ENCODE data around the gene CDKN2AIPNL. TPM values are rescaled to one million over a fixed set of nuclear protein-coding genes. Genes with fewer than 3 reads are reported as not detected.

CDKN2AIPNL gene
- total RNA-seq, 2 experiments from 2014 or later, result 28.0 to 33.8 TPM

DNA sequence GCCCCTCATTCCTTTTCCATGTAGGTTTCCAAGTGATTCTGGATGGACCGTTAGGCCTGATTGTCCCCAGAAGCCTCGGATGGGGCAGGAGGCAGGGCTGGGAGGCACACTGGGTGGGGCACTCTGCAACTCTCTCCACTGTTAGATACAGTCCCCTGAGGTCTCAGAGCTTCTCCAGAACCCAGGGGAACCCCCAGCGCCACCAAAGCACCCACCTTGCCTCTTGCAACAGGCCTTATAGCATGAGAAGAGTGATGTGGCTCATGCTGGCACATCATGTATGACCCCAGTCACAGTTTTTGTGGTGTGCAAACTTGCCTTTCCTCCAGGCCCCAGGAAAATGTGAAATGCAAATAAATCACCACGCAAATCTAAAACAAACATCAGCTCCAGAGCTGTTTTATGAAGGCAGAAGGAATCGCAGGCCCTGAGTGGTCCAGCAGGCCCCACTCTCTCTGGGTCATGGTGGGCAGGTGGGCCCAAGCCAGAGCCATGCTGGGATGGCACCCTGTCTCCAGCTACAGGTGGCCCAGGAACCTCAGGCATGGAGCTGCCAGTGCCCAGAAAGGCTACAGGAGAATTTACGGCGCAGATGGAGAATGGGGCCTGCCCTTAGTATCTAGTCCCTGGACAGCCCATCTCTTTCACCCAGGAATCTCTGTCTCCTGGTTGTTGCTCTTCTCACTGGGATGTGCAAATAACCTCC, 36.3 kb upstream of the CDKN2AIPNL start:
- no peak for ATAC-seq
- H3K27me3 Mint-ChIP-seq, result no peaks in the 10 kb centered on the region
- CTCF ChIA-PET, result interaction anchor here (0.8 kb wide), 1 partner anchor 33 kb away, joined by 5 read pairs; no protein-coding TSS in a partner anchor
- no peaks in the 10 kb centered on the region for H3K9me3 Mint-ChIP-seq (ENCODE audit: low read depth)
- no peak overlapping the region for H3K27ac Mint-ChIP-seq
- H3K4me3 Mint-ChIP-seq, result no peak overlapping the region
- H3K36me3 Mint-ChIP-seq, result no peaks in the 10 kb centered on the region
- peaks cover 5% of the 10 kb centered on the region for H3K4me1 Mint-ChIP-seq
- no peak for DNase-seq

- Mint-ChIP-seq H3K27me3 (no peaks in the 10 kb centered on the region), H3K9me3 (ENCODE audit: low read depth) (no peaks in the 10 kb centered on the region), H3K4me1 (peaks cover 5% of the 10 kb centered on the region), H3K27ac (no peak overlapping the region), H3K4me3 (no peak overlapping the region), H3K36me3 (no peaks in the 10 kb centered on the region)
- ATAC-seq, result no peak
- DNase-seq, result no peak
- CTCF ChIA-PET, result no interaction called here
Observed at GRCh38 chr5:134446938-134447337, 35.3 kb upstream of the CDKN2AIPNL start.

- no peaks in the 10 kb centered on the region for H3K36me3 Mint-ChIP-seq
- DNase-seq, result no peak
- ATAC-seq, result no peak
- no peaks in the 10 kb centered on the region for H3K27me3 Mint-ChIP-seq
- H3K27ac Mint-ChIP-seq, result no peak overlapping the region
- no peak overlapping the region for H3K4me3 Mint-ChIP-seq
- no peaks in the 10 kb centered on the region for H3K9me3 Mint-ChIP-seq (ENCODE audit: low read depth)
- peaks cover 5% of the 10 kb centered on the region for H3K4me1 Mint-ChIP-seq
- CTCF ChIA-PET, result no interaction called here
Observed at GRCh38 chr5:134445856-134446818, 34.5 kb upstream of the CDKN2AIPNL start.

DNA sequence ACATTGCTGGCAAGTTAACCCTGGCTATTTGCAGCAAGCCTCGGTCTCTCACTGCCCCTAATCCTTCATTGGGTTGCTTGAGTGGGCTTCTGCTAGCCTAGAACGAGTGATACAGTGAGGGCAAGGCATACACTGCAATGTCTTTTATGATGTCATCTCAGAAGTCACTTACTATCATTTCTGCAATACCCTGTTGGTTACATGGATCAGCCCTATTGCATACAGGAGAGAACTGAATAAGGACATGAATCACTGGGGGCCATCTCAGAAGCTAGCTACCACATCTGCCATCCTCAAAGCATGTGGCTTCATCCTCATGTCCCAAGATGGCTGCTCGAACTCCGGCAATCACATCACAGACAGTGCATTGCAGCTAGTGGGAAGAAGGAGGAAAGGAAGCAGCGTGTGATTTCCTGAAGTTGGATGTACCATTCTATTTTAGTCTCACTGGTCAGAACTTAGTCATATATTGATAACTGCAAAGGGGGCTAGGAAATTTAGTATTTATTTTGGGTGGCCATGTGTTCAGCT, 33.3 kb upstream of the CDKN2AIPNL start:
- no peaks in the 10 kb centered on the region for H3K36me3 Mint-ChIP-seq
- H3K27ac Mint-ChIP-seq, result no peak overlapping the region
- peaks cover 1% of the 10 kb centered on the region for H3K4me1 Mint-ChIP-seq
- H3K4me3 Mint-ChIP-seq, result no peak overlapping the region
- H3K9me3 Mint-ChIP-seq (ENCODE audit: low read depth), result no peaks in the 10 kb centered on the region
- CTCF ChIA-PET, result interaction anchor here (1.0 kb wide), 1 partner anchor 33 kb away, joined by 3 read pairs; the partner anchor contains the start of gene CDKN2AIPNL
- H3K27me3 Mint-ChIP-seq, result no peaks in the 10 kb centered on the region
- ATAC-seq (no peak), DNase-seq (no peak)

DNA sequence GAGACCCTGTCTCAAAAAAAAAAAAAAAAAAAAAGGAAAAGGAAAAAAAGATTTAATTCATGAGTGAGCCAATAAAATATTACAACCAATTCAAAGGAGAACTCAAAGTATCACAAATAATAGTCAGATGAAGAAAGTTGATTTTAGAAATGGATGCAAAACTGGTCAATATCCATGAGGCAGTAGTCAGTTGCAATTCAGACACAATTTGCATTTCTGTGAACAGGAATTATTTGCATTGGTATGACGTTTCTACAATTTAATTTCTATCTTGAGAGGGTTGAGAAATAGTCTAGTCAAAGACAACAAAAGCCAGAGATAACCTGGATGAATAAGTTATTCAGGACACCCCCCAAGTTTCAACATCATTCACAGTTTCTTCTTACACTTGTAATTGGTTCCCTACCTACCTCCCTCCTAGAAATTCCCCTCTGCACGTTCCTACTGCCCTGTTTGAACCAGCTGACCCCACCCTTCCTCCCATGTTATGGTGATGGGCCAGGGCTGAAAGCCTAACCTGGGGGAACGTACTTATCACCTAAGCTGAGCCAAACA, 28.6 kb upstream of the CDKN2AIPNL start:
- CTCF ChIA-PET, result no interaction called here
- Mint-ChIP-seq H3K9me3 (ENCODE audit: low read depth) (no peaks in the 10 kb centered on the region), H3K27ac (no peak overlapping the region), H3K36me3 (no peaks in the 10 kb centered on the region), H3K27me3 (no peaks in the 10 kb centered on the region), H3K4me1 (peaks cover 16% of the 10 kb centered on the region), H3K4me3 (no peak overlapping the region)
- ATAC-seq, result no peak
- no peak for DNase-seq

DNA sequence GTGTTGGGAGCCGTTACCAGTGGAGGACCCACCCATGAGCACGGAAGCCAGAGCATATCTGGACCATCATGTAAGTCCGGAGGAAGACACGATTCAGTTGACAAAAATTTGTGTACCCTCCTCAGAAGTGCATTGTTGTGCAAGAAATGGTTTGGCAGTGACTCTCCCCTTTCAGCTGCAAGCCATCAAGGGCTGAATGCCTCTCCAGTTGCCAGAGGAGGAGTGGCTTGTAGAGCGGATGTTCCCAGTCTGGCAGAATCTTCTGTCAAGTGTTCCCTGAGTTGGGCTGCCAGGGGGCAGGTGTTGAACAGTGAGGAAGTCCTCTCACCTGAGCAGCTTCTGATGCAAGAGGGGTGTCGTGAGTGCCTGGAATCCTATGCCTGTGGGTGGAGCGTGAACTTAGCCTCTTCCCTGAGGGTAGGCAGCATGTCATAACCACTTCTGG, 27.6 kb upstream of the CDKN2AIPNL start:
- Mint-ChIP-seq H3K36me3 (no peaks in the 10 kb centered on the region), H3K4me1 (peaks cover 16% of the 10 kb centered on the region), H3K4me3 (no peak overlapping the region), H3K9me3 (ENCODE audit: low read depth) (no peaks in the 10 kb centered on the region), H3K27ac (no peak overlapping the region), H3K27me3 (no peaks in the 10 kb centered on the region)
- DNase-seq (no peak), ATAC-seq (no peak)
- CTCF ChIA-PET, result interaction anchor here (1.0 kb wide), 1 partner anchor 139 kb away, joined by 5 read pairs; no protein-coding TSS in a partner anchor

DNA sequence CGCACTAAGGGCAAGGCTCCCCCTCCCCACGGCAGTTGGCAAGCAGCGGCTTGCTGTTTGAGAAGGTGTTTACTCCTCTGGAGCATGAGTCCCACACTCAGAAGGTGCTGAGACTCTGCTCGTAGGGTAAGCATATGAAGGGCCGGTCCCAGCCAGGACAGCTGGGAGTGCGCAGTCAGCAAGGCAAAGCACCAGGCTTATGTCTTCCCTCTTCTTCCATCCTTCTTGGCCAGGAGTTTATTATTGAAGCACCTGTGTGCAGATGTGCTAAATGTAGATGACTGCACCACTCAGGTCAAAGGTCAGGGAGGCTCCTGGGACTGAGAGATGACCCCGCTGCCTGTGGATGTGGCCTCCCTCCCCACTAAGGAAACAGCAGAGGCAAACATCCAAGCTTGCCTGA, 27.0 kb upstream of the CDKN2AIPNL start:
- H3K9me3 Mint-ChIP-seq (ENCODE audit: low read depth), result no peaks in the 10 kb centered on the region

GRCh38 chr5:134437847-134438581, 26.3 kb upstream of the CDKN2AIPNL start:
- H3K4me1 Mint-ChIP-seq, result peaks cover 22% of the 10 kb centered on the region
- H3K36me3 Mint-ChIP-seq, result no peaks in the 10 kb centered on the region
- DNase-seq, result no peak
- no peaks in the 10 kb centered on the region for H3K9me3 Mint-ChIP-seq (ENCODE audit: low read depth)
- no peaks in the 10 kb centered on the region for H3K27me3 Mint-ChIP-seq
- ATAC-seq, result no peak
- CTCF ChIA-PET, result interaction anchor here (0.6 to 1.0 kb wide), 2 partner anchors 24 to 140 kb away, joined by 3 to 5 read pairs; no protein-coding TSS in a partner anchor
- no peak overlapping the region for H3K4me3 Mint-ChIP-seq
- no peak overlapping the region for H3K27ac Mint-ChIP-seq

More for the DNA sequence above, 27.0 kb upstream of the CDKN2AIPNL start:
- H3K4me3 Mint-ChIP-seq, result no peak overlapping the region
- no peaks in the 10 kb centered on the region for H3K27me3 Mint-ChIP-seq
- H3K36me3 Mint-ChIP-seq, result no peaks in the 10 kb centered on the region
- H3K4me1 Mint-ChIP-seq, result peaks cover 16% of the 10 kb centered on the region
- no peak overlapping the region for H3K27ac Mint-ChIP-seq
- no peak for ATAC-seq
- CTCF ChIA-PET, result interaction anchor here (1.0 kb wide), 1 partner anchor 139 kb away, joined by 5 read pairs; no protein-coding TSS in a partner anchor
- no peak for DNase-seq

GRCh38 chr5:134437340-134437846, 25.7 kb upstream of the CDKN2AIPNL start:
- Mint-ChIP-seq H3K4me1 (peaks cover 28% of the 10 kb centered on the region), H3K27me3 (no peaks in the 10 kb centered on the region), H3K9me3 (ENCODE audit: low read depth) (no peaks in the 10 kb centered on the region), H3K4me3 (no peak overlapping the region), H3K36me3 (no peaks in the 10 kb centered on the region), H3K27ac (peak overlapping the region; percentile 52)
- ATAC-seq (no peak), DNase-seq (no peak)
- CTCF ChIA-PET, result interaction anchor here (0.9 to 1.4 kb wide), 6 partner anchors 10 to 83 kb away, joined by 3 to 5 read pairs (median 4); partner anchors contain the start of gene CDKN2AIPNL

DNA sequence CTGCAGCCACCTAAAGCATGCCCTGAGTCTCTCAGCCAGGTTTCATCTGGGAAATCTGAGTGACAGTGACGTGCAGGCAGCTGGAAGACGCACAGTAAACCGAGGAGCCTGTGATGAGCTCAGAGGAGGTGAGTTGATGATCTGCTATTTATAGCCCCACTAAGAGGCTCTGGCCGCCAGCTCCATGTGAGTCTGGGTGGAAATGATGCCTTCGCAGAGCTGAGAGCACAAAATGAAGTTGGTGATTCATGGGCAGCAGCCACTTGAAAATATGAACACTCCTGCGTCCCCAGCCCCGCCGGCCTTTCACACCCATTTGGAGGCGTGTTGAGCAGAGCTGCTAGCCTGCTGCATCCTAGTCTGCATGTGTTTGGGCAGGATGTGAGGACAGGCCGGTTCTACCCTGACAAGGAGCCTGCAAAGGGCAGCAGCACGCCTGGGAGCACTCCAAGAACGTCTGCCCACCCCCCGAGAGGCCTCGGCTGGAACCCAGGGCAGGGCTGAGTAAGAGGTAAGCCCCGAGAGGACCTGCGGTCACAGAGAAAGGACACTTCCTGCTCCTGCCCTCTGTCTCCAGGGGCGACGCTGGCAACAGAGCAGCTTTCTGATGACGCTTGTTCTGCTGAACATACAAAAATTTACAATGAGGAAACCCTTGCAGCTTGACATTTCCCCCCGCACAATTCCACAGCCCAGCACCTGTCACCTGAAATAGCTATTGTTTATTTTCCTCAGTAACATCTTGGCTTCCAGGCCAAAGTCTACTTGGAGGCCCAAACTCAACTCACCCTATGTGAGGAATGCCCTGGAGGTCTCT, 25.1 kb upstream of the CDKN2AIPNL start:
- CTCF ChIA-PET, result interaction anchor here (0.9 to 1.4 kb wide), 8 partner anchors 9 to 150 kb away, joined by 3 to 5 read pairs (median 4); partner anchors contain the start of gene CDKN2AIPNL
- Mint-ChIP-seq H3K27me3 (peaks cover 2% of the 10 kb centered on the region), H3K4me3 (peak overlapping the region; percentile 13), H3K27ac (peak overlapping the region; percentile 52), H3K9me3 (ENCODE audit: low read depth) (no peaks in the 10 kb centered on the region), H3K36me3 (no peaks in the 10 kb centered on the region), H3K4me1 (peaks cover 28% of the 10 kb centered on the region)
- DNase-seq (peak; percentile 83), ATAC-seq (peak; percentile 88)

DNA sequence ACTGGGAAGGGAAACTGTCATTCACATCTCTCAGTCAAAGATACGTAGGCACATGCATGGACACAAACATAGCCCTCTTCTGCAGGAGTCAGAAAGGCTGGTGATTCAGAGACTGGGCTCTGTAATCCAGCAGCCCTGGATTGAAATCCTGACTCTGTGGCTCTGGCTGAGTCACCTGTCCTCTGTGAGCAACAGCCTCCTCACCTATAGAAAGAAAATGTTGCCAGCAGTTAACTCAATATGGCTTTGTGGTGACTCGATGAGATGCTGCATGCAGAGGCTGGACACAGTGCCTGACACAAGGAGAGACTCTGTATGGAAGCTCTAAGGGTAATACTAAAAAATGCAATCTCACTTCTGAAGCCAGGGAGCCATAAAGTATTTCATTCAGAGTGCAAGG, 23.9 kb upstream of the CDKN2AIPNL start:
- H3K9me3 Mint-ChIP-seq (ENCODE audit: low read depth), result no peaks in the 10 kb centered on the region
- DNase-seq, result no peak
- no peak overlapping the region for H3K4me3 Mint-ChIP-seq
- peaks cover 28% of the 10 kb centered on the region for H3K4me1 Mint-ChIP-seq
- CTCF ChIA-PET, result no interaction called here
- peaks cover 2% of the 10 kb centered on the region for H3K27me3 Mint-ChIP-seq
- ATAC-seq, result no peak
- H3K36me3 Mint-ChIP-seq, result no peaks in the 10 kb centered on the region
- no peak overlapping the region for H3K27ac Mint-ChIP-seq

All from activated CD8-positive, alpha-beta memory T cell treated with anti-CD3 and anti-CD28 coated beads, Interleukin-2, amount 10 ng/mL, durations not matched to agents 7 days and 5 days (primary cell).